GM12878 (cell line): ENCODE data around the gene GOSR2. TPM values are rescaled to one million over a fixed set of nuclear protein-coding genes. Genes with fewer than 3 reads are reported as not detected.

Source experiments
- ATAC-seq: fragments of 200-7000 bp; cut with Tn5 transposase; 3 replicates; pipeline ENCODE4 v1.9.1; 2020; ENCODE audit warnings: mild to moderate bottlenecking, moderate library complexity
- BruUV-seq: library from RNA; stranded (reverse); fragments of 400-500 nt; replicated peaks from 2 replicates; lab custom pipeline; 2021; lab: Mats Ljungman, UMichigan
- CTCF ChIA-PET: fragments of 300-600 bp; sonication (Branson Sonifier 250); formaldehyde crosslinking; extraction: SDS; loops from one replicate; lab custom pipeline; 2021; ENCODE audit warnings: inconsistent platforms; lab: Yijun Ruan, JAX
- POLR2A ChIA-PET: fragments of 350-600 bp; formaldehyde crosslinking; extraction: SDS; loops from one replicate; lab custom pipeline; 2021; ENCODE audit warnings: inconsistent platforms; lab: Charles Lee
- RAD21 ChIA-PET: fragments of 300-600 bp; sonication (Branson Sonifier 250); formaldehyde crosslinking; loops from one replicate; lab custom pipeline; 2023; ENCODE audit warnings: antibody characterized with exemption; ENCODE audit not compliant: unreplicated experiment; lab: Charles Lee
- SMC1A ChIA-PET: fragments of 300-600 bp; sonication (Branson Sonifier 250); formaldehyde crosslinking; loops from one replicate; lab custom pipeline; 2023; ENCODE audit not compliant: unreplicated experiment, uncharacterized antibody; lab: Charles Lee
- DNase-seq: peaks from one replicate; pipeline ENCODE4 v3.0.0-alpha.2; 2011; ENCODE audit warnings: low read depth, low spot score
- FAIRE-seq: peaks from 3 replicates; lab custom pipeline; 2011; peaks lifted over from hg19 to GRCh38; lab: Jason Lieb, UNC
- H2AFZ ChIP-seq: 2 replicates; pipeline ENCODE4 v1.6.0; 2011; ENCODE audit warnings: low read depth, low read length, control low read depth; ENCODE audit not compliant: control insufficient read depth
- H3K27ac ChIP-seq: 2 replicates; pipeline ENCODE4 v1.5.1; 2011; ENCODE audit warnings: control low read depth; ENCODE audit not compliant: control insufficient read depth, insufficient read depth
- H3K27me3 ChIP-seq, 2 experiments: replicated peaks in 1 of 2; 2 replicates each; pipeline versions ENCODE4 v1.6.0 to v1.6.1; 2011; ENCODE audit warnings: low read length in 1 of 2; ENCODE audit not compliant: control insufficient read depth in 2 of 2, insufficient read depth in 2 of 2
- H3K36me3 ChIP-seq, 2 experiments: 2 replicates each; pipeline ENCODE4 v1.5.1; 2011; ENCODE audit warnings: low read length in 1 of 2; ENCODE audit not compliant: control insufficient read depth in 2 of 2, insufficient read depth in 2 of 2
- H3K4me1 ChIP-seq: 2 replicates; pipeline ENCODE4 v1.6.1; 2011; ENCODE audit warnings: mild to moderate bottlenecking, low read length, moderate library complexity, mixed read lengths; ENCODE audit not compliant: control insufficient read depth, insufficient read depth
- H3K4me2 ChIP-seq: 2 replicates; pipeline ENCODE4 v1.6.0; 2011; ENCODE audit warnings: control low read depth; ENCODE audit not compliant: control insufficient read depth, insufficient read depth
- H3K4me3 ChIP-seq: fragments of 200-600 bp; sonication (generic); 2 replicates; pipeline ENCODE4 v1.5.1; 2016
- H3K79me2 ChIP-seq: 2 replicates; pipeline ENCODE4 v1.6.0; 2011; ENCODE audit warnings: low read length; ENCODE audit not compliant: control insufficient read depth, insufficient read depth
- H3K9ac ChIP-seq: 2 replicates; pipeline ENCODE4 v1.8.0; 2011; ENCODE audit warnings: low read length, control low read depth, mixed read lengths; ENCODE audit not compliant: control insufficient read depth, insufficient read depth
- H3K9me3 ChIP-seq: replicated peaks from 3 replicates; pipeline ENCODE4 v1.5.1; 2011; ENCODE audit warnings: mild to moderate bottlenecking, low read length; ENCODE audit not compliant: control insufficient read depth, insufficient read depth
- H4K20me1 ChIP-seq: 2 replicates; pipeline ENCODE4 v1.6.0; 2011; ENCODE audit not compliant: control insufficient read depth, insufficient read depth
- CHD1 ChIP-seq: IDR thresholded peaks from 2 replicates; pipeline ENCODE4 v1.6.1; 2012; ENCODE audit warnings: low read depth, low read length, improper control_type of control experiment
- CHD2 ChIP-seq: IDR thresholded peaks from 2 replicates; pipeline ENCODE4 v1.6.1; 2011; ENCODE audit warnings: low read depth, low read length, improper control_type of control experiment, borderline replicate concordance
- CTCF ChIP-seq, 3 experiments: IDR thresholded peaks in 2 of 3; conservative IDR thresholded peaks in 1 of 3; 2 replicates each; pipeline ENCODE4 v1.5.1; 2011; ENCODE audit warnings: low read depth in 3 of 3, low read length in 3 of 3, mild to moderate bottlenecking in 3 of 3, control low read depth in 2 of 3, moderate library complexity in 2 of 3, inconsistent platforms in 1 of 3, mixed read lengths in 1 of 3; ENCODE audit not compliant: control insufficient read depth in 2 of 3, insufficient read depth in 1 of 3; ENCODE audit errors: extremely low read depth in 1 of 3
- ESRRA ChIP-seq: IDR thresholded peaks from 2 replicates; pipeline ENCODE4 v1.6.1; 2012; ENCODE audit warnings: mild to moderate bottlenecking, low read length, improper control_type of control experiment
- GABPA ChIP-seq: IDR thresholded peaks from 2 replicates; pipeline ENCODE4 v1.6.1; 2014; ENCODE audit warnings: antibody characterized with exemption, low read depth, mild to moderate bottlenecking, inconsistent platforms
- HSF1 ChIP-seq: fragments of 150-350 bp; IDR thresholded peaks from 2 replicates; pipeline ENCODE4 v1.6.1; 2014; ENCODE audit warnings: mild to moderate bottlenecking, low read depth, low read length
- NR2C2 ChIP-seq: IDR thresholded peaks from 2 replicates; pipeline ENCODE4 v1.6.1; 2011; ENCODE audit warnings: borderline replicate concordance, low read depth; ENCODE audit not compliant: control insufficient read depth, insufficient read length
- PAX5 ChIP-seq: IDR thresholded peaks from 2 replicates; pipeline ENCODE4 v1.6.1; 2011; ENCODE audit warnings: low read depth, low read length, borderline replicate concordance
- TARDBP ChIP-seq: IDR thresholded peaks from 2 replicates; pipeline ENCODE4 v1.6.1; 2016; ENCODE audit warnings: borderline replicate concordance
- TBL1XR1 ChIP-seq: IDR thresholded peaks from 2 replicates; pipeline ENCODE4 v1.6.1; 2012; ENCODE audit warnings: low read depth, low read length, improper control_type of control experiment
- TCF7 ChIP-seq: IDR thresholded peaks from 2 replicates; pipeline ENCODE4 v1.6.1; 2014; ENCODE audit warnings: antibody characterized with exemption, borderline replicate concordance
- USF1 ChIP-seq: IDR thresholded peaks from 2 replicates; pipeline ENCODE4 v1.6.1; 2011; ENCODE audit warnings: borderline replicate concordance, low read depth, mild to moderate bottlenecking, moderate library complexity, mixed read lengths, low read length; ENCODE audit not compliant: insufficient read depth; ENCODE audit errors: extremely low read length
- WGBS: methylation state at CpG from one replicate; pipeline ENCODE4 v1.1.6; 2016; ENCODE audit warnings: low lambda C conversion rate; ENCODE audit not compliant: insufficient replicate concordance, insufficient coverage; ENCODE audit errors: missing lambda C conversion rate; 5-methylcytosine and 5-hydroxymethylcytosine counted together
- in situ Hi-C: fragments of 300-500 bp; cut with MboI; formaldehyde crosslinking; loops from 9 replicates; pipeline ENCODE4 v1.14.3; 2018; ENCODE audit warnings: mixed read lengths
- intact Hi-C: fragments of 100-400 bp; cut with micrococcal nuclease; formaldehyde crosslinking; loops from one replicate; pipeline ENCODE4 v1.14.2; 2022; ENCODE audit not compliant: unreplicated experiment
- polyA plus RNA-seq, 11 experiments: library from polyadenylated mRNA; depleted of rRNA in 4 of 11; unstranded in 6 of 11; stranded (reverse) in 5 of 11; fragments of >200 nt; fragmentation: Nextera tagmentation in 4 of 11; fragmentation: Illumina TruSeq in 1 of 11; extraction: Ambion mirVana in 4 of 11; extraction: Trizol in 1 of 11; gene quantifications; 1 replicate in 1 of 11; 2 replicates in 10 of 11; pipeline versions ENCODE4 v1.2.1 to v1.2.3, GENCODE V29; 2011 to 2016; ENCODE audit warnings: inconsistent platforms in 2 of 11, missing spikeins in 2 of 11, low read depth in 1 of 11
- total RNA-seq, 4 experiments: library from RNA; depleted of rRNA in 3 of 4; stranded (reverse); fragments of >200 nt in 3 of 4; fragmentation: Illumina TruSeq in 1 of 4; extraction: Trizol in 1 of 4; gene quantifications; 2 replicates each; pipeline versions ENCODE4 v1.2.1 to v1.2.3, GENCODE V29; 2013 to 2021

GOSR2 gene
- total and polyA plus RNA-seq, 10 of the 15 experiments (the other 5 are each of a cell fraction or from before 2014, with no cell fraction given), result 30.1 to 64.5 (median 47.0) TPM

- CTCF ChIA-PET, result no interaction called here
- peak; percentile 5; the same call in 2 of the 3 replicates for ATAC-seq
- intact Hi-C loops, result no loop called here
Measured at GRCh38 chr17:46922487-46922803, 515 bp upstream of the GOSR2 start.

More at GRCh38 chr17:46922487-46922803, 515 bp upstream of the GOSR2 start:
- ChIA-PET RAD21 (no interaction called here), POLR2A (no interaction called here)
- Histone ChIP-seq H3K9ac (peak overlapping the region; percentile 92), H3K9me3 (no peaks in the 10 kb centered on the region), H3K36me3 (no peaks in the 10 kb centered on the region)
- in situ Hi-C loops, result no loop called here
- BruUV-seq, result TSS peak; percentile 84
- DNase-seq (no peak), FAIRE-seq (no peak)
- WGBS, result 2% methylated on average over 6 of the region's 6 CpGs
- no peak for TF ChIP-seq NR2C2
- TF ChIP-seq CHD2, result no peak
- TF ChIP-seq GABPA, result no peak
- TF ChIP-seq TCF7, result no peak
- no peak for TF ChIP-seq PAX5
- no peak for TF ChIP-seq CTCF (IDR thresholded peaks at IDR 0.05 in 2 of 3, conservative IDR thresholded peaks at IDR 0.05 in 1 of 3; ENCODE audit: control insufficient read depth in 2 of 3, extremely low read depth in 1 of 3, insufficient read depth in 1 of 3, low read depth in 3 of 3, low read length in 3 of 3)
- TF ChIP-seq HSF1, result no peak
- TF ChIP-seq TBL1XR1, result no peak
- no peak for TF ChIP-seq CHD1
- no peak for TF ChIP-seq USF1
- TF ChIP-seq TARDBP, result no peak
- TF ChIP-seq ESRRA, result no peak
- TF ChIP-seq, all 136 proteins: peak for 0
- Histone ChIP-seq H3K27ac (peak overlapping the region; percentile 95), H3K79me2 (peaks cover 50% of the 10 kb centered on the region), H2AFZ (peak overlapping the region; percentile 100), H4K20me1 (no peaks in the 10 kb centered on the region), H3K4me2 (peak overlapping the region; percentile 74), H3K4me3 (peak overlapping the region; percentile 80), H3K27me3 (no peaks in the 10 kb centered on the region), H3K4me1 (0 out of 2 replicates have a peak, but pooled peaks cover 4% of the 10 kb centered on the region)
- SMC1A ChIA-PET, result no interaction called here
